Testis (tissue), 2 donors: ENCODE measurements around the gene ESX1.
A peak's percentile ranks its signal among the peaks of the same experiment; 100 is the strongest.

Source experiments
- POLR2A ChIP-seq: fragments of 450-650 bp; IDR thresholded peaks from one replicate; pipeline ENCODE4 v1.6.1; 2017; ENCODE audit warnings: antibody characterized with exemption, mild to moderate bottlenecking, moderate library complexity
- TF ChIP-seq, protein P1 (sequence below), 3 experiments: fragments of 450-650 bp in 2 of 3; fragments of 200-600 bp in 1 of 3; sonication (generic) in 1 of 3; IDR thresholded peaks; one replicate each; pipeline ENCODE4 v1.5.1; 2016 to 2019; ENCODE audit warnings: antibody characterized with exemption in 3 of 3, mild to moderate bottlenecking in 2 of 3, moderate library complexity in 1 of 3

DNA sequence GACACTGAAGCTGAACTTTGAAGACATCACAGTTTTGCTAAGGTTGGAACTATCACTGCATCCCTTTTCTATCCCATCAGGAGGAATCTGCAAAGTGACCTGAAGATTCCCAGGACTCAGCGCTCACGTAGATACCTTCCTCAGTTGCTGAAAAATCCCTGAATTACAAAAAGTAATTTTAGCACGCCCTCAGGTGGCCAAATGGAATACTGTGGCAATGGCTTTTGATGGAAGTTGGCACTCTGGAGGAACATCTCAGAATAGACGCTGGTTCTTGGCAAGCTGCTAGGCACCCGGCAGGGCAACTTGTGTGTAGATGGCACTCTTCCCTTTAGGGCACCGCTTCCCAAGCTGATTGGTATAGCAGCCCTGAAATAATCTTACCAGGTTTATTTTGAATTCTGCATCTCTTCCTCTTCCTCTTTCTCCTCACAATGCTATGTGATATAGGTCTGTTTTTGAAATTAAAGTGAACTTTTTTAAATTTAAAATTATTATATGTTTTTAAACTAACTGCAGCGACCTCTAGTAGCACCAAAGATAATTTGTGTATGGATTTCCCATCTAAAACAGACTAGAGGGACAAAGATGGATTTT, 16.3 kb upstream of the ESX1 start:
- TF ChIP-seq, protein P1, sequence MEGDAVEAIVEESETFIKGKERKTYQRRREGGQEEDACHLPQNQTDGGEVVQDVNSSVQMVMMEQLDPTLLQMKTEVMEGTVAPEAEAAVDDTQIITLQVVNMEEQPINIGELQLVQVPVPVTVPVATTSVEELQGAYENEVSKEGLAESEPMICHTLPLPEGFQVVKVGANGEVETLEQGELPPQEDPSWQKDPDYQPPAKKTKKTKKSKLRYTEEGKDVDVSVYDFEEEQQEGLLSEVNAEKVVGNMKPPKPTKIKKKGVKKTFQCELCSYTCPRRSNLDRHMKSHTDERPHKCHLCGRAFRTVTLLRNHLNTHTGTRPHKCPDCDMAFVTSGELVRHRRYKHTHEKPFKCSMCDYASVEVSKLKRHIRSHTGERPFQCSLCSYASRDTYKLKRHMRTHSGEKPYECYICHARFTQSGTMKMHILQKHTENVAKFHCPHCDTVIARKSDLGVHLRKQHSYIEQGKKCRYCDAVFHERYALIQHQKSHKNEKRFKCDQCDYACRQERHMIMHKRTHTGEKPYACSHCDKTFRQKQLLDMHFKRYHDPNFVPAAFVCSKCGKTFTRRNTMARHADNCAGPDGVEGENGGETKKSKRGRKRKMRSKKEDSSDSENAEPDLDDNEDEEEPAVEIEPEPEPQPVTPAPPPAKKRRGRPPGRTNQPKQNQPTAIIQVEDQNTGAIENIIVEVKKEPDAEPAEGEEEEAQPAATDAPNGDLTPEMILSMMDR (IDR thresholded peaks at IDR 0.05): peak; percentile 29 to 46 (median 39)
- TF ChIP-seq POLR2A: no peak
